Measurements from ENCODE around the gene AGER. TPM values are rescaled to one million over a fixed set of nuclear protein-coding genes. Genes with fewer than 3 reads are reported as not detected.

The AGER gene
- total and polyA plus RNA-seq, 2 donors (not counting 1 experiment from before 2014, with no cell fraction given) = 29.9 to 38.8 TPM

DNA sequence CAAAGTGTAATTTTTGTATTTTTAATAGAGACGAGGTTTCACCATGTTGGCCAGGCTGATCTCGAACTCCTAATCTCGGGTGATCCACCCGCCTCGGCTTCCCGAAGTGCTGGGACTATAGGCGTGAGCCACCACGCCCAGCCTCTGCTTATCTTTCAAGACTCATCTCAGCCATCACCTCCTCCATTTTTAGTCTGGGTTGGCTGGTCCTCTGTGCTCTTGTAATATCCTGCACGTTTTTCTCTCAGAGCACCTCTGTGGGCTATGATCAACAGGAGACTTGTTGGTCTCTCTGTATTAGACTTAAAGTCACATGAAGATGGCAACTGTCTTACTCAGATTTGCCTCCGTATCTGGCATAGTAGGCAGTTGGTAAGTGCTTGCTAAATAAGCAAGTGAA lies 32.2 kb upstream of the AGER start:
- TF ChIP-seq EZH2 (IDR thresholded peaks at IDR 0.05; ENCODE audit: borderline replicate concordance, insufficient read depth, low read depth, low read length, poor library complexity, severe bottlenecking) (no peak), CTCF (IDR thresholded peaks at IDR 0.05) (no peak)
- Mint-ChIP-seq H3K9me3 (ENCODE audit: insufficient read depth) (no peaks in the 10 kb centered on the region), H3K27me3 (peaks cover 5% of the 10 kb centered on the region), H3K4me3 (no peak overlapping the region), H3K4me1 (peaks cover 11% of the 10 kb centered on the region), H3K27ac (no peak overlapping the region)
- intact Hi-C loops (cut with micrococcal nuclease) = no loop called here
- H3K27me3 ChIP-seq (replicated peaks in 1 of 4; ENCODE audit: control extremely low read depth in 1 of 4, control insufficient read depth in 3 of 4, insufficient read depth in 4 of 4, low read length in 3 of 4) = no peaks in the 10 kb centered on the region
- DNase-seq = no peak
- CTCF ChIA-PET = no interaction called here
- no peak overlapping the region for H3K27ac ChIP-seq (ENCODE audit: low read length in 2 of 2)
- ATAC-seq (ENCODE audit: low read depth) = no peak
- H3K9ac ChIP-seq (ENCODE audit: low read length) = no peak overlapping the region
- H3K9me3 ChIP-seq (ENCODE audit: control extremely low read depth in 1 of 3, control insufficient read depth in 2 of 3, insufficient read depth in 1 of 3, low read length in 2 of 3) = no peaks in the 10 kb centered on the region
- no peak overlapping the region for H3K4me2 ChIP-seq (replicated peaks; ENCODE audit: low read depth, low read length, poor library complexity, severe bottlenecking)
- H3K4me3 ChIP-seq (ENCODE audit: control extremely low read depth in 1 of 5, extremely low read depth in 1 of 5, insufficient read depth in 1 of 5, low read depth in 2 of 5, low read length in 4 of 5) = no peak overlapping the region
- no peaks in the 10 kb centered on the region for H3K79me2 ChIP-seq (ENCODE audit: control insufficient read depth, insufficient read depth, low read length)
- H3K4me1 ChIP-seq (ENCODE audit: control insufficient read depth in 2 of 2, insufficient read depth in 2 of 2, low read length in 2 of 2) = peaks cover 6 to 12% of the 10 kb centered on the region in 2 donors
- 100% methylated on average over 7 of the region's 10 CpGs for WGBS (ENCODE audit: insufficient coverage)
- H2AFZ ChIP-seq (ENCODE audit: insufficient read depth, low read depth, low read length, poor library complexity, severe bottlenecking) = no peak overlapping the region
- no peaks in the 10 kb centered on the region for H4K20me1 ChIP-seq (ENCODE audit: control insufficient read depth, insufficient read depth, low read length, poor library complexity, severe bottlenecking)
- POLR2A ChIA-PET = no interaction called here
- no peaks in the 10 kb centered on the region for H3K36me3 ChIP-seq (replicated peaks in 1 of 2; ENCODE audit: control extremely low read depth in 1 of 2, control insufficient read depth in 1 of 2, extremely low read depth in 1 of 2, insufficient read depth in 2 of 2, low read length in 1 of 2)

- Histone ChIP-seq H3K27me3 (replicated peaks in 1 of 4; ENCODE audit: control extremely low read depth in 1 of 4, control insufficient read depth in 3 of 4, insufficient read depth in 4 of 4, low read length in 3 of 4) (no peaks in the 10 kb centered on the region), H3K4me2 (replicated peaks; ENCODE audit: low read depth, low read length, poor library complexity, severe bottlenecking) (no peak overlapping the region), H3K4me3 (ENCODE audit: control extremely low read depth in 1 of 5, extremely low read depth in 1 of 5, insufficient read depth in 1 of 5, low read depth in 2 of 5, low read length in 4 of 5) (no peak overlapping the region), H3K36me3 (replicated peaks in 1 of 2; ENCODE audit: control extremely low read depth in 1 of 2, control insufficient read depth in 1 of 2, extremely low read depth in 1 of 2, insufficient read depth in 2 of 2, low read length in 1 of 2) (no peaks in the 10 kb centered on the region), H3K27ac (ENCODE audit: low read length in 2 of 2) (no peak overlapping the region), H3K79me2 (ENCODE audit: control insufficient read depth, insufficient read depth, low read length) (no peaks in the 10 kb centered on the region), H2AFZ (ENCODE audit: insufficient read depth, low read depth, low read length, poor library complexity, severe bottlenecking) (no peak overlapping the region), H3K9ac (ENCODE audit: low read length) (no peak overlapping the region), H4K20me1 (ENCODE audit: control insufficient read depth, insufficient read depth, low read length, poor library complexity, severe bottlenecking) (no peaks in the 10 kb centered on the region), H3K9me3 (ENCODE audit: control extremely low read depth in 1 of 3, control insufficient read depth in 2 of 3, insufficient read depth in 1 of 3, low read length in 2 of 3) (no peaks in the 10 kb centered on the region), H3K4me1 (ENCODE audit: control insufficient read depth in 2 of 2, insufficient read depth in 2 of 2, low read length in 2 of 2) (peaks cover 0 to 6% of the 10 kb centered on the region in 2 donors)
- peaks cover 9% of the 10 kb centered on the region for H3K4me1 Mint-ChIP-seq
- intact Hi-C loops (cut with micrococcal nuclease) = no loop called here
- no peak overlapping the region for H3K4me3 Mint-ChIP-seq
- H3K9me3 Mint-ChIP-seq (ENCODE audit: insufficient read depth) = no peaks in the 10 kb centered on the region
- H3K27ac Mint-ChIP-seq = no peak overlapping the region
- ChIA-PET CTCF (no interaction called here), POLR2A (no interaction called here)
- no peak for ATAC-seq (ENCODE audit: low read depth)
- H3K27me3 Mint-ChIP-seq = peaks cover 5% of the 10 kb centered on the region
- no CpG with 5 or more reads among the region's 4 CpGs for WGBS (ENCODE audit: insufficient coverage)
- no peak for TF ChIP-seq EZH2 (IDR thresholded peaks at IDR 0.05; ENCODE audit: borderline replicate concordance, insufficient read depth, low read depth, low read length, poor library complexity, severe bottlenecking)
- TF ChIP-seq CTCF (IDR thresholded peaks at IDR 0.05) = no peak
- no peak for DNase-seq
These were observed 31.6 kb upstream of the AGER start for GRCh38 chr6:32215617-32216016.
